NCI-H2107 treated with DMSO at 0.1 percent for 48 hours (cell line): ENCODE measurements around the gene POLR2I.
"Not testable (repeated sequence)": the region's sequence is repeated elsewhere in the genome, so short reads cannot be mapped to it uniquely, and the experiment has no call there.

Experiments used
- DNase-seq: peaks from one replicate; lab custom pipeline; 2025; ENCODE audit not compliant: unreplicated experiment; lab: John Stamatoyannopoulos, UW

Gene POLR2I

DNA sequence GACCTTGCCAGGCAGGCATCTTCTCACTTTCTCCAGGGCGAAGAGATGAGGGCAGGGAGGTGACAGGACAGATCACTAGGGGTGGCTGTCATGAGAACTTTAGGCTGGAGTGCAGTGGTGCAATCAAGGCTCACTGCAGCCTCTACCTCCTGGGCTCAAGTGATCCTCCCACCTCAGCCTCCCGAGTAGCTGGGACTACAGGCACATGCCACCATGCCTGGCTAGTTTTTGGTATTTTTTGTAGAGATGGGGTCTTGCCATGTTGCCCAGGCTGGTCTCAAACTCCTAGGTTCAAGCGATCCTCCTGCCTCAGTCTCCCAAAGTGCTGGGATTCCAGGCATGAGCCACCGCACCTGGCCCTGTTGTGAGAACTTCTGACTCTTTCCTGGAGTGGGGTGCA, 20.2 kb upstream of the POLR2I start:
- not testable (repeated sequence) for DNase-seq

DNA sequence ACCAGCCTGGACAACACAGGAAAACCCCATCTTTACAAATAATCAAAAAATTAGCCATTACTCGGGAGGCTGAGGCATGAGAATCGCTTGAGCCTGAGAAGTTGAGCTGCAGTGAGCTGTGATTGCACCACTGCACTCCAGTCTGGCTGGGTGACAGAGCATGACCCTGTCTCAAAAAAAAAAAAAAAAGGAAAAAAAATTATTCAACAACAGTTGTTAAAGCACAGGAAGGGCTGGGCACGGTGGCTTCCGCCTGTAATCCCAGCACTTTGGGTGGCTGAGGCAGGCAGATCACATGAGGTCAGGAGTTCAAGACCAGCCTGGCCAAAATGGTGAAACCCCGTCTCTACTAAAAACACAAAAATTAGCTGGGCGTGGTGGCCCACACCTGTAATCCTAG, 16.5 kb upstream of the POLR2I start:
- DNase-seq: not testable (repeated sequence)

DNA sequence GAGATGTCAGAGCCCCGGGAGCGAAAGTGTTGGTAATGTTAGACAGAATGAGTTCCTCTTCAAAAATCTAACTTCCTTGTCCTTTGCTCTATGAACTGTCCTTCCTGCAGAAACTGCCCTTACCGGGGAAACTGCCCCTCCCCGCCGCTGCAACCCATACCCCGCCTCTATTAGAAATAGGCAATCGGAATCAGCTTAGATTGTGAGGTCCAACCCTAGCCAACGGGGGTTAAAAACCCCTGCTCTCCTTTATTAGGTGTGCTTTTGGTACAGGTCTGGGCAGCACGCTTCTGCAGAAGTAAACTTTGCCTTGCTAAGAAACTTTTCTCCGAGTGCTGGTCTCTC, 13.7 kb upstream of the POLR2I start:
- DNase-seq: no peak

DNA sequence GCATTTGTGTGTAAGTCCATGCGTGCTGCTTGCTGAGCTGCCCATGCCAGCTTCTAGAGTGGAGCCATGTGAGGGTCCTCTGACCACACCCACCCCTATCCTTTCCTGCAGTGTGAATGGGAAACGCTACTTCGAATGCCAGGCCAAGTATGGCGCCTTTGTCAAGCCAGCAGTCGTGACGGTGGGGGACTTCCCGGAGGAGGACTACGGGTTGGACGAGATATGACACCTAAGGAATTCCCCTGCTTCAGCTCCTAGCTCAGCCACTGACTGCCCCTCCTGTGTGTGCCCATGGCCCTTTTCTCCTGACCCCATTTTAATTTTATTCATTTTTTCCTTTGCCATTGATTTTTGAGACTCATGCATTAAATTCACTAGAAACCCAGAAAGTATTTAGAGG, 10.9 kb upstream of the POLR2I start:
- DNase-seq: no peak

- DNase-seq: no peak
These were observed 6.9 kb upstream of the POLR2I start for GRCh38 chr19:36121486-36122124.

DNA sequence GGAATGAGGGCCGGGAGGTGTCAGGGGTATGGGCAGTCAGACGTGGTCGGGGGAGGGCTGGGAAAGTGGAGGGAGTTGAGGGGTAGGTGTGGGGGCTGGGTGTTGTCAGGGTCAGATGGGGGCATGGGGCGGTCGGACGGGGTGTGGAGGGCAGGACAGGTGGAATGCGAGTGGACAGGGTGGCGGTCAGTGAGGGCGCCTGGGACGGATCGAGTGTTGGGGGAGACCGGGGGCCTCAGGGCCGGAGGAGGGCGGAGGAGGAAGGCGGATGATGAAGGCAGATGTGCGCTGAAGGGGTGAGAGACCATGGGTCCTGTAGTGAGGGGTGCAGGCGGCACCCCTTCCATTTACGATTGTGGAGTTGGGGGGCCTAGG, 6.3 kb upstream of the POLR2I start:
- no peak for DNase-seq

DNA sequence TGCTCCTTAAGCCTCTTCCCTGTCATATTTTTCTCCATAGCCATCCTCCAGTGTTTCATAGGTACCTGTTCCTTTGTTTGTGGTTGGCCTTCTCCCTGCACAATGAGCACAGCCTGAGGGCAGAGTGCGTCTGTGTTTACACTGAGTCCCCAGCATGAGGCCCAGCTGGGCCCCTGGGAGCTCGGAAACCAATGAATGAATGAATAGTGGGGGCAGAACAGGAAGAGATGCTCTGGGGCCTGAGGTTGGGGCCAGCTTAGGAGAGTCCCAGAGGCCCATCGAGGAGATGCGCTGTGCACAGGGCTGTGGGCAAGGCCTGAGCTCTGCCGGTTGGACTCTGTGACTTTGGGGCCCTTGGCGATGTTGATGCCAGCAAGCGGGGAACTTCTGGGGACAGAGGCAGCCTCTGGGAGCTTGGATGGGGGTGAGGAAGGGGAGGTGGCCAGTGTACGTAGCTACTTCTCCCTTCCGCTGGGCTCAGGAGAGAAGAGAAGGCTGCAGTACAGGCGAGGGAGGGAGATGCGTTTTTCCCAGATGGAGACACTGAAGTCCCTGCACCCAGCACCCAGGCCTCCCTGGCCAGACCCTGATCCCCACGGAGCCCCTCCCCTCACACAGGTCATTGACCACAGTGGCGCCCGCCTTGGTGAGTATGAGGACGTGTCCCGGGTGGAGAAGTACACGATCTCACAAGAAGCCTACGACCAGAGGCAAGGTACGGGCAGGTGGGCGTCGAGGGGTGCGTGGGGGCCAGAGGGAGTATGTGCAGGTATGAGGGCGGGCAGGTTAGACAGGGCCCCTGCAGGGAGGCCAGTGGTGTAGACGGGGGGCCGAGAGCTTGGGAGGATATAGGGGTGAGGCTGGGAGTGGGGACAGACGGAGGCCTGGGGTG, 5.7 kb upstream of the POLR2I start:
- no peak for DNase-seq

DNA sequence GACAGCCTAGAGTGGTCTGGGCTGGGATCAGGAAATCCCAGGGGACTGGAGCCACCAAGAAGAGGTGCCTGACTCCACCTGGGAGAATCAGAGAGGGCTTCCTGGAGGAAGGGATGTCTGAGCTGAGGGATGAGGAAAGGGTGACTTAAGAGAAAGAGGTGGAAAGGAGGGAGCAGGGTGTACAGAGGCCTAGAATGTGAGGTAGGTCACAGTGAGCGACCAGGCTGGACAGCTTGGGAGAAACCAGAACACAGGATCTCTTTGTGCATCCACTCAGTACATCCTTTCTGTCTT, 1.6 kb upstream of the POLR2I start:
- no peak for DNase-seq

DNA sequence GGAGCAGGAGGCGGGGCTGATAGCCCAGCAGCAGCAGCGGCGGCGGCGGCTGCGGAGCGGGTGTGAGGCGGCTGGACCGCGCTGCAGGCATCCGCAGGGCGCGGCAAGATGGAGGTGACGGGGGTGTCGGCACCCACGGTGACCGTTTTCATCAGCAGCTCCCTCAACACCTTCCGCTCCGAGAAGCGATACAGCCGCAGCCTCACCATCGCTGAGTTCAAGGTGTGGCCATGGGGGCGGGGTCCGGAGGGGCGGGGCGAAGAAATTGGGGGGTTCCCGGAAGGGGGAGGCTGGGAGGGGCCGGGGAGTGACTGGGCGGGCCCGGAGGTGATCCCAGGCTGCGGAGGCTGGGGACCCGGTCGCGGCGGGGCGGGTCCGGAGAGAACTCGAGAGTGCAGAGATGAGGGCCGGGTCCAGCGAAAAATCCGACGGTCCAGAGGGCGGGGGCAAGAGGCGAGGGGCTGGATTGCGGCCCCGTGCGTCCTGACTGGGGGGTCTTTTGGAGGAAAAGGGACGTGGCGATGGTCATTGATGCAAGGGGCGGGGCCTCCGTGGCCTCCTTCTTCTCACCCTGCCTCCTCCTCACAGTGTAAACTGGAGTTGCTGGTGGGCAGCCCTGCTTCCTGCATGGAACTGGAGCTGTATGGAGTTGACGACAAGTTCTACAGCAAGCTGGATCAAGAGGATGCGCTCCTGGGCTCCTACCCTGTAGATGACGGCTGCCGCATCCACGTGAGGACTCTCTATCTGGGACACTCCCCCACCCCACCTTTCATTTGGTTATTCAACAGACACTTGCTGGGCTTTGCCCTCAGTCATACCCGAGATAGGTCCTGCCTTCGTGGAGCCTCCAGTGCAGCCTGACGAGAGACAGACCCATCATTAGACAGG, 1.0 kb upstream of the POLR2I start, which contains the start of gene TBCB:
Gene TBCB (plus strand): TSS at position 16 of the 891 bp plus-strand sequence. CDS start 93 bp downstream, at position 109.
- peak; percentile 17 for DNase-seq

GRCh38 chr19:36113894-36114720, 568 bp downstream of the POLR2I start:
- DNase-seq: peak; percentile 21

DNA sequence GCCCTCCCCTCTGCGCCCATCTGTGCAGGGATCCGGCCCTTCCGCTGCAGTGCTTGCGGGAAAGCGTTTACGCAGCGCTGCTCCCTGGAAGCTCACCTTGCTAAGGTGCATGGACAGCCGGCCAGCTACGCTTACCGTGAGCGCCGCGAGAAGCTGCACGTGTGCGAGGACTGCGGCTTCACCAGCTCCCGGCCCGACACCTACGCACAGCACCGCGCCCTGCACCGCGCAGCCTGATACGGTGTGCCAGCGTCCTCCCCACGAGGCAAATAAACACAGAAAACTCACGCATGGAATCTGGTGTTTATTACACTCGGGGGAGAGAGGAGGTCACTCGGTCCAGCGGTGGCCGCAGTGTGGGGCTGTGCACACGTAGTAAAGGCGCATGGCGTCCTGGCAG, 1.2 kb downstream of the POLR2I start:
- DNase-seq: no peak

GRCh38 chr19:36112678-36113077, 2.0 kb downstream of the POLR2I start:
- no peak for DNase-seq

- no peak for DNase-seq
These were observed 3.5 kb downstream of the POLR2I start for GRCh38 chr19:36111200-36111539.

GRCh38 chr19:36110487-36111199, 4.0 kb downstream of the POLR2I start, which contains the start of gene OVOL3:
Gene OVOL3, plus strand, starts transcription at chr19:36111143. Its CDS starts 60 bp downstream, at chr19:36111203.
- DNase-seq: peak; percentile 50

DNA sequence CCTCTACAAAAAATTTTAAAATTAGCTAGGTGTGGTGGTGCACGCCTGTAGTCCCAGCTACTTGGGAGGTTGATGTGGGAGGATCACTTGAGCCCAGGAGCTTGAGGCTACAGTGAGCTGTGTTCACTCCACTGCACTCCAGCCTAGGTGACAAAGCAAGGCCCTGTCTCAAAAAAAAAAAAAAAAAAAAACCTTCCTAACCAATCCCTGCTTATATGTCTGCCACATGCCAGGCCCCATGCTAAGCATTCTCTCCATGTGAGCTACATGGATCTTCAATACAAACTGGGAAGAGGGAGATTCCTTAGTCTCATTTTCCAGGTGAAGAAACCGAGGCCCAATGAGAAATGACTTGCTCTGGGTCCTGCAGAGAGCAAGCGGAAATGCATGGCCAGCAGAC, 6.0 kb downstream of the POLR2I start:
- no peak for DNase-seq

GRCh38 chr19:36106991-36107390, 7.7 kb downstream of the POLR2I start:
- DNase-seq: no peak

GRCh38 chr19:36106441-36106840, 8.2 kb downstream of the POLR2I start:
- DNase-seq: no peak

- no peak for DNase-seq
These were observed 10.7 kb downstream of the POLR2I start for GRCh38 chr19:36103842-36104552.

- no peak for DNase-seq
These were observed 11.5 kb downstream of the POLR2I start for GRCh38 chr19:36103040-36103626.
